Type B pancreatic cell (in vitro differentiated cells): ENCODE data around the gene RBM20. TPM values are rescaled to one million over a fixed set of nuclear protein-coding genes. Genes with fewer than 3 reads are reported as not detected.

Source experiments
- DNase-seq: peaks from one replicate; pipeline ENCODE4 v3.0.0; 2021; ENCODE audit warnings: mixed read lengths; ENCODE audit not compliant: unreplicated experiment; ENCODE audit errors: extremely low spot score
- H3K27ac Mint-ChIP-seq: 2 replicates; pipeline ENCODE4 v1.8.0; 2021; ENCODE audit warnings: mild to moderate bottlenecking, mixed read lengths
- H3K27me3 Mint-ChIP-seq: 2 replicates; pipeline ENCODE4 v1.8.0; 2021; ENCODE audit warnings: mixed read lengths
- H3K36me3 Mint-ChIP-seq: 2 replicates; pipeline ENCODE4 v1.8.0; 2021; ENCODE audit warnings: mixed read lengths
- H3K4me1 Mint-ChIP-seq: one replicate; pipeline ENCODE4 v1.8.0; 2021; ENCODE audit warnings: mixed read lengths; ENCODE audit not compliant: unreplicated experiment
- H3K4me3 Mint-ChIP-seq: 2 replicates; pipeline ENCODE4 v1.8.0; 2021; ENCODE audit warnings: mild to moderate bottlenecking, mixed read lengths
- H3K9me3 Mint-ChIP-seq: 2 replicates; pipeline ENCODE4 v1.8.0; 2021; ENCODE audit warnings: mixed read lengths
- CTCF ChIP-seq: fragments of 200-600 bp; sonication (generic); conservative IDR thresholded peaks from 2 replicates; pipeline ENCODE4 v1.5.0; 2021; ENCODE audit warnings: antibody characterized with exemption, mild to moderate bottlenecking
- total RNA-seq: library from RNA; stranded (reverse); gene quantifications from 2 replicates; pipeline ENCODE4 v1.2.1, GENCODE V29; 2021; ENCODE audit warnings: low replicate concordance

RBM20 gene
- total RNA-seq, 1 donor from 2014 or later: 5.2 TPM

GRCh38 chr10:110771991-110772390, 127.9 kb downstream of the RBM20 start:
- no peak for DNase-seq
- no peaks in the 10 kb centered on the region for H3K36me3 Mint-ChIP-seq
- H3K4me1 Mint-ChIP-seq: peaks cover 14% of the 10 kb centered on the region
- TF ChIP-seq CTCF: no peak
- no peaks in the 10 kb centered on the region for H3K9me3 Mint-ChIP-seq
- H3K27ac Mint-ChIP-seq: no peak overlapping the region
- H3K4me3 Mint-ChIP-seq: no peak overlapping the region
- H3K27me3 Mint-ChIP-seq: no peaks in the 10 kb centered on the region

- Mint-ChIP-seq H3K9me3 (no peaks in the 10 kb centered on the region), H3K4me3 (no peak overlapping the region), H3K4me1 (peaks cover 14% of the 10 kb centered on the region), H3K27me3 (no peaks in the 10 kb centered on the region), H3K36me3 (no peaks in the 10 kb centered on the region), H3K27ac (no peak overlapping the region)
- no peak for TF ChIP-seq CTCF
- no peak for DNase-seq
These were observed 128.4 kb downstream of the RBM20 start for GRCh38 chr10:110772454-110773025.

- no peak for TF ChIP-seq CTCF
- DNase-seq: no peak
- Mint-ChIP-seq H3K4me1 (peaks cover 14% of the 10 kb centered on the region), H3K9me3 (no peaks in the 10 kb centered on the region), H3K27ac (peak overlapping the region; percentile 88), H3K4me3 (no peak overlapping the region), H3K36me3 (no peaks in the 10 kb centered on the region), H3K27me3 (no peaks in the 10 kb centered on the region)
These were observed 129.5 kb downstream of the RBM20 start for GRCh38 chr10:110773693-110774068.

GRCh38 chr10:110774069-110775019, 130.2 kb downstream of the RBM20 start:
- Mint-ChIP-seq H3K4me3 (peak overlapping the region; percentile 32), H3K36me3 (no peaks in the 10 kb centered on the region), H3K27me3 (no peaks in the 10 kb centered on the region), H3K27ac (peak overlapping the region; percentile 88), H3K4me1 (peaks cover 14% of the 10 kb centered on the region), H3K9me3 (no peaks in the 10 kb centered on the region)
- no peak for DNase-seq
- TF ChIP-seq CTCF: no peak

- no peak for TF ChIP-seq CTCF
- no peaks in the 10 kb centered on the region for H3K27me3 Mint-ChIP-seq
- DNase-seq: no peak
- H3K27ac Mint-ChIP-seq: peak overlapping the region; percentile 88
- H3K4me1 Mint-ChIP-seq: peaks cover 14% of the 10 kb centered on the region
- no peaks in the 10 kb centered on the region for H3K9me3 Mint-ChIP-seq
- H3K4me3 Mint-ChIP-seq: no peak overlapping the region
- H3K36me3 Mint-ChIP-seq: no peaks in the 10 kb centered on the region
These were observed 130.9 kb downstream of the RBM20 start for GRCh38 chr10:110775020-110775375.
